Measurements from ENCODE around the gene ELP5.

The ELP5 gene

DNA sequence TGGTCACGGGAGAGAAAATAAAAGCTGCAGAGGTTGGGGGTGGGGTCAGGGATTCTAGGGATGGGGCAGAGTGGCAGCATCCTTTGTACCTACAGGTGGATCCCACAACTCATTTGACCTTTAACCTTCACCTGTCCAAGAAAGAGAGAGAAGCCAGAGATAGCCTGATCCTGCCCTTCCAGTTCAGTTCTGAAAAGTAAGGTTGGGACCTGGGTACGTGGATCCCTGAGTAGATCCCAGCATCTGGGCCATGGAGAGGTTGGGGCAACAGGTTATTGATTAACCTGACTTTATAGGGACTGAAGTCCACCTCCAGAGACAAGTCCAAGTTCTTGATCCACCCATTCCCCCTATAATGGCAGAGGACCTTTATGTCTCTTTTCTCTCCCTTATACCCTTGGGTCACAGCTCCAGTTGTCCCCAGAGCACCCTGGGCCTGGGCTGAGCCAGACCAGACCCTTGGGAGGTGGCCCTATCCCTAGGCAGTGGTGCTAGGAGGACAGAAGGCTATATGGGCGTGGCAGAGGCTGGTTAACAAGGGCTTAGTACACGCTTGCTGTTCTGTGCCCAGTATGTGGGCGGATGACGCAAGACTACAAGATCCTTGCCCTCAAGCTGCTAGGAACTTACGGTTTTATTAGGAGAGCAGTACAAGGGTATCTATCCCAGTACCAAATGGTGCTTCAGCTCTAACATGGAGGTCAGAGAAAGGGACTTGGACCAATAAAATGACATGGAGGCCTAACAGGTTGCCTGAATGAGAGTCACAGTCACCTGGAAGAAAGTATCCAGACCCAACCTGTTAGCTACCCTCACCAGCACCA lies 6.9 kb downstream of the ELP5 start:
- DNase-seq, result peak; percentile 37

DNA sequence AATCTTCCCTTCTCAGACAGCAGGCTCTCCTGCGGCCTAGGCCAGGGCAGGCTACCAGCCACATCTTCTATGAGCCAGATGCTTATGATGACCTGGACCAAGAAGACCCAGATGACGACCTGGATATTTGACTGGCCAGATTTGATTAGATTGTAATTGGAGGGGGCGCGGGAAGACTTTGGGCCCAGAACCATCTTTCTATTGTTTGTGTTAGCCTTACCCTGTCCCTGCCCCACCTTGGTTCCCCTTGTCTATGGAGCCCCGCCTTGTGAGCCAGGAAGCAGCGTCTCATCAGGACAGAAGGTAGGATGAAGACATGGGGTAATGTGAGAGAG lies 7.5 kb downstream of the ELP5 start:
- no peak for DNase-seq

DNA sequence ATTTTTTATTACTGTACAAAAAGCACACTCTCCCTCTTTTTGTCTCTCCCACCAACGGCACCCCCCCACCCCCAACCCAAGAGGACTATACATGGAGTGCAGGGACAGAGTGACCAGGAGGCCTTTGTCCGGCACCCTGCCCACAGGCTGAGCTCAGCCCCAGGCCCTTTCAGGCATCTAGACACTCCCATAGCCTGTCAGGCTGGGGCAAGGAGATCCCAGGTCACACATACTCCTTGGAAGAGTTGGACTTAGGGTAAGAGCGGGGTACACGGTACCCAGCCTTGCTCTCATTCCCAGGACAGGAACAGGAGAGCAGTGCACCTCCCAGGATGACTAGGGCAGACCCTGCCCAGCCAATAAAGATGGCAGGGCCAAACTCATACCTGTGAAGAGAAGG lies 8.1 kb downstream of the ELP5 start:
- DNase-seq, result no peak

DNA sequence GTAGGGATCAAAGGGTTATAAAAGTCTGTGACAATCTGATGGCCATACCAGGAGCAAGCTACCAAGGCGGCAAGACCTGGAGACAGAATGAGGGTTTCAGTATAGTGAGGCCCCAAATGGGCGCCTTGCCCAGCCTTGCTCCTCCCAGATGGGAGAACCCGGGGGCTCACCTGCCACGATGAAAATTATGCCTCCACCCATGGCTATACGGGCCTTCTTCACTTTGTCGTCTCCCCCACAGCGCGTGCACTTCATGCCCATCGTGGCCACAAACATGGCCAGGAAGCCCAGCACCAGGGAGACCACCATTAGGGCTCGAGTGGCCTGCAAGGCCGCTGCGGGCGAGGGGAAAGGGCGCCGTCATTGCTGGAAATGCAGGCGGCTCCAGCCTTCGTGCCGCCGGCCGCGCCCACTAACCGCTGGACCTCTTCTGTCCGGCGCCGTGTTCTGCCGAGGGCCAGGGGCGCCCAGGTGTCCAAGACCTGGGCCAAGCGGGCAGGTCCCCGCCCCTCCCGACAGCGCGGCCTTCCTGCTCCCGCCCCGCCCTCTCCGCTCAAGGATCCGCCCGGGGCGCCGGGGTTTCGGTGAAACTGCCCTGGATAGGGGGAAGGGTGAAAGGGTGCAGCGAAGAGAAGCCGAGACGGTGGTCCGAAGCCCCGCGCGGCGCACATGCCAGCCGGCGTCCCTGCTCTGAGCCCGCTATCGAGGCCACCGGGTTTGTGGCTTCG lies 8.8 kb downstream of the ELP5 start:
- DNase-seq, result no peak

DNA sequence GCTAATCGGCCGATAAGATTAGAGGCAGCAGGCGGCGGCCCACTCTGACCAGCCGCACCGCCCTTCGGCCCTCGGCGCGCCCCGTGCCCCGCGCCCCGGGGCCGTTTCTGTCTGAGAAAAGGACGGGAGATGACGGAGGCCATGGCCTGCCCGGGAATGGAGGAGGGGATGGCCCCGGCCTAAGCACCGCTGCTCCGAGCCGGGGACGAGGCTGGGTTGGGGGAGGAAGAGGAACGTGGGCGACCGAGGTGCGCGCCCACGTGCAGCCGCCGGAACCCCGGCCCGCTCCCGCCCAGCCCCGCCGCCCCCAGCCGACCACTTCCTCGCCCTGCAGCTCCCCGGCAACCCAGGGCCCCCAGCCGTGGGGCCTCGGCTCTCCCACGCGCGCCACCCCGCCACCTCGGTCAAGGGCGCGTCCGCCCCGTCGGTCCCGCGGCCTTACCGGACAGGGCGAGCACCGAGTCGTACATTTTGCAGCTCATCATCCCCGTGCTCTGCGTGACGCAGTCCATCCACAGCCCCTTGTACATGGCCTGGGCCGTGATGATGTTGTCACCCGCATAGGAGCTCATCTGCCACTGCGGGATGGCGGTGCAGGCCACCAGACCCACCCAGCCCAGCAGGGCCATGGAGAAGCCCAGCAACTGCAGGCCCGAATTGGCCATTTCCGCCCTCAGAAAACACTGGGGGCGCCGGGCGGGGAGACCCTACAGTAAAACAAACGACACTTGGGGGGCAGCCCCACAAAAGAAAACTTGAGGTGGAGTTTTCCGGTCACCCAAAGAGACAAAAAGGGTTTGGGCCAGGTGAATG lies 9.6 kb downstream of the ELP5 start:
- DNase-seq, result no peak

DNA sequence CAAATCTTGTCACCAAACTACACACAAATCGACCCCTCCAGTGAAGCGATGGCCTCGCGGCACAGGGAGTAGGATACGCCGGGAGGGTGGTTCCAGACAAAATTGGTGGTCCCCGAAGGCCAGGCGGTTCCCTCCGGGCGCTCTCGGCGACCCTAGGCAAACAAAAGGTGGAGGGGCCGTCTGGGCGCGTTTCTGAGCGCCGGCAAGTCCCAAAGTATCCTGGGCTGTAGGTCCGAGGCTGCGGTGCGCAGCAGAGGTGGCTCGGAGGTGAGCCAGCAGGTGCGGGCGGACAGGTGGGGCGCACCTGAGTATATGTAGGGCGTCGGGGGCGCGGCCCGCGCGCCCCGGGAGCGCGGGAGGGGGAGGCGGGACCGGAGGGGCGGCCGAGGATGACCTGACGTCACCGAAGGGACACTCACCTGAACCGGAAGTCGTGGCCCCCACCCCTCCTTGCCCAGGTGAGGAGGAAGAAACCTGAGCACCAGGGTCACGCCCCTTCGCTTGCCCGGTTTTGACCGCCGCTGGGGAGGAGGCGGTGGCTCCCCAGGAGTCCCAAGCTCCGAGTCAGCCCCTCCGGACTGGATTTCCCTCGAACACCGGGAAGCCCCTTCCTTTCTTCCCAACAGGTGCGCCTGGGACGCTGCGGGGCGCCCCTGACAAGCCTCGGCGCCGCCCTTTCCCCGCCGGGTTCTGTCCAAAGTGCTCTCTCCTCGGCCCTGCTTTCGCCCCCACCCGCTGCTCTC lies 10.3 kb downstream of the ELP5 start, which contains the start of gene CLDN7:
CLDN7 (minus strand) TSS at position 287 of the 743 bp plus-strand sequence. CDS start 435 bp downstream, outside the sequence.
- DNase-seq, result no peak

DNA sequence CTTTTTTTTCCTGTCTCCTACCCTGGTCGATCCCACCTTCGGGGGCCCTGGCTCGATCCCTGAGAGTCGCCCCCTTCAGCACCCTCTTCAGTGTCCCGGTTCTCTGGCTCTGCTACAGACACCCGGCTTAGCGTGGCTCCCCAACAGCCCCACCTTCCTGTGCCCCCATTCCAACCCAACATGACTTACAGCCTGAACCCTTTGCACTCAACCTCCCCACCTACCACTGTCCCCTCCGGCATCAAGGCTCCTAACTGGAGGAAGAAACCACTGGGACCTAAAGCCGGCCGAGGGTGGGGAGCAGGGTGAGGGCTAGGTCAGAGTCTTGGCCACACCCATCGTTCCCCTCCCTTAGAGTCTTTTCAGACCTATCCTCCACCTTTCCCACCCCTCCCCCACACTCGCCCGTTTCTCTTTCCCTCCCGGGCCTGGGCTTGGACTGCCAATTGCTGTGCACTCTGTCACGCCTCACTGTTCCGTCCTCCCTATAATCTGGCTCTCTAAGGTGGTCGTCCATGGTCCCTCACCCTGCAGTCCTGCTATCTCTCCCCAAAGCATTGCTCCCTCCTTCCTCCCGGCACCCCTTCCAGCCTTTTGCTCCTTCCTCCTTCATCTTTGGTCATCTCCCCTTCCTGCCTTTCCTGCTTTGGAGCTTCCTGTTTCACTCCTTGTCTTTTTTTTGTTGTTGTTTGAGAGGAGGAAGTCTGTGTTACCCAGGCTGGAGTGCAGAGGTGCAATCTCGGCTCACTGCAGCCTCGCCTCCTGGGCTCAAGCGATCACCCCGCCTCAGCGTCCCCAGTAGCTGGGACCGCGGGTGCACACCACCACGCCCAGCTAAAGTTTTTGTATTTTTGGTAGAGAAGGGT lies 11.2 kb downstream of the ELP5 start:
- no peak for DNase-seq

DNA sequence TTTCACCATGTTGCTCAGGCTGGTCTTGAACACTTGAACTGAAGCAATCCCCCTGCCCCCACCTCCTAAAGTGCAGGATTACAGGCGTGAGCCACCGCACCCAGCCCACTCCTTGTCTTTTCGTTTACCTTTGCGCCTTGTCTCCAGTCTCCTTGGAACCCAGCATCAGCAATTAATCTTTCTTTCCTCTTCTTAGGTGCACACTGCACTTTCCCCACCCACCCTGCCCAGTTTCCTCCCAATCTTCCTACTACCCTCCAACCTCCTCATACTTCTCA lies 11.7 kb downstream of the ELP5 start:
- no peak for DNase-seq

DNA sequence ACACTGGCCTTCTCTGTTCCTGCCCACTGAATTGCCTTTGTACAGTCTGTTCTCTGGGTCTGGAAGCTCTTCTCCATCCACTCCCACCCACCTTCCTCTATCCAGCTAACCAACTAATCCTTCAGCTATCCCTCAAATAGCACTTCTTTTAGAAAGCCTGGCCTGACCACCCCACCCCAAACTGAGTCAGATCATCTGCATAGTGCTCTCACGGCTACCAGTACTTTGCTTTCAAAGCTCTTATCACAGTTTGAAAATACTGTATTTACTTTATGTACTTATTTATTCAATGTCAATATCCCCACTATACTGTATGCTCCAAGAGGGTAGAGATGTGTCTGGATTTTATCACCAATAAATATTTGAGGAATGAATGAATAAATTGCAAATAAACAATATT lies 14.8 kb downstream of the ELP5 start:
- peak; percentile 26 for DNase-seq

DNA sequence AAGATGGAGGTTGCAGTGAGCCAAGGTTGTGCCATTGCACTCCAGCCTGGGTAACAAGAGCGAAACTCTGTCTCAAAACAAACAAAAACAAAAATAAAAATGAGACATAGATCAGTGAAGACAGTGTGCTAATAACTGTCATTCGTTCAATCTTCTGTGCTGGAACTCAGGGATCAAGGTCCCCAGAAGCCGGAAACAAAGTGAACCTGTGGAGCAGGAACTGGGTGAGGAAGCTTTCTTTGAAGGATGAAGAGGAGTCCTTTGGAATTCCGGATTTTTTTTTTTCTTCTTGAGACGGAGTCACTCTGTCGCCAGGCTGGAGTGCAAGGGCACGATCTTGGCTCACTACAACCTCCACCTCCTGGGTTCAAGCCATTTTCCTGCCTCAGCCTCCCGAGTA lies 27.4 kb downstream of the ELP5 start:
- DNase-seq, result no peak

DNA sequence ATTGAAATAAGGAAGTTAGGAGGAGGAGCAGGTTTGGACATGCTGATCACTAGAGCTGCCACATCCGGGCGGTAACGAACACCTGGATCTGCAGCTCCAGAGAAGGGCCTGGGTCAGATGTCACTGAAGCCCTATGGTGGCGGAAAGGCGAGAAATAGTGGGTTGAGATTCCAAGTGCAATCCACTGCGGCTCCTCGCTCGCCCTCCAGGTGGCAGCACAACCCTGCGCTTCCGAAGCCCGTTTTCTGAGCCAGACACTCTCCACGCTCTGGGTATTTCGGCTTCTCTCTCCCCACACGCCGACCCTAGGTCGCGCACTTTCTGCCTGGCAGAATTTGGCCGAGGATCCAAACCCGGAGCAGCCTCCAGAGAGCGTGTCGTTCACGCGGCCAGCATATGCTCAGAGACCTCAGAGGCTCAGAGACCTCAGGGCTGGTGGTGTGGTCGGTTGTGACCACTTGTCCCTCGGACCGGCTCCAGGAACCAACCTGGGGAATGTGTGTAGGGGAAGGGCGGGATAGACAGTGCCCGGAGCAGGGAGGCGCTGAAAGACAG lies 28.6 kb downstream of the ELP5 start:
- peak; percentile 71 for DNase-seq

DNA sequence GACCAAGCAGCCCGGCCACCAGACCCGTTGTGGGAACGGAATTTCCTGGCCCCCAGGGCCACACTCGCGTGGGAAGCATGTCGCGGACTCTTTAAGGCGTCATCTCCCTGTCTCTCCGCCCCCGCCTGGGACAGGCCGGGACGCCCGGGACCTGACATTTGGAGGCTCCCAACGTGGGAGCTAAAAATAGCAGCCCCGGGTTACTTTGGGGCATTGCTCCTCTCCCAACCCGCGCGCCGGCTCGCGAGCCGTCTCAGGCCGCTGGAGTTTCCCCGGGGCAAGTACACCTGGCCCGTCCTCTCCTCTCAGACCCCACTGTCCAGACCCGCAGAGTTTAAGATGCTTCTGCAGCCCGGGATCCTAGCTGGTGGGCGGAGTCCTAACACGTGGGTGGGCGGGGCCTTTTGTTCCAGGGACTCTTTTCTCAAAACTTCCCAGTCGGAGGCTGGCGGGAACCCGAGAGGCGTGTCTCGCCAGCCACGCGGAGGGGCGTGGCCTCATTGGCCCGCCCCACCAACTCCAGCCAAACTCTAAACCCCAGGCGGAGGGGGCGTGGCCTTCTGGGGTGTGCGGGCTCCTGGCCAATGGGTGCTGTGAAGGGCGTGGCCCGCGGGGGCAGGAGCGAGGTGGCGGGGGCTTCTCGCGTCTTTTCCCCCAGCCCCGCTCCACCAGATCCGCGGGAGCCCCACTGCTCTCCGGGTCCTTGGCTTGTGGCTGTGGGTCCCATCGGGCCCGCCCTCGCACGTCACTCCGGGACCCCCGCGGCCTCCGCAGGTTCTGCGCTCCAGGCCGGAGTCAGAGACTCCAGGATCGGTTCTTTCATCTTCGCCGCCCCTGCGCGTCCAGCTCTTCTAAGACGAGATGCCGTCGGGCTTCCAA lies 29.3 kb downstream of the ELP5 start, which contains the start of gene SLC2A4:
SLC2A4 (plus strand) TSS at position 645 of the 879 bp plus-strand sequence; CDS start at position 862, 217 bp downstream.
- DNase-seq, result peak; percentile 90

DNA sequence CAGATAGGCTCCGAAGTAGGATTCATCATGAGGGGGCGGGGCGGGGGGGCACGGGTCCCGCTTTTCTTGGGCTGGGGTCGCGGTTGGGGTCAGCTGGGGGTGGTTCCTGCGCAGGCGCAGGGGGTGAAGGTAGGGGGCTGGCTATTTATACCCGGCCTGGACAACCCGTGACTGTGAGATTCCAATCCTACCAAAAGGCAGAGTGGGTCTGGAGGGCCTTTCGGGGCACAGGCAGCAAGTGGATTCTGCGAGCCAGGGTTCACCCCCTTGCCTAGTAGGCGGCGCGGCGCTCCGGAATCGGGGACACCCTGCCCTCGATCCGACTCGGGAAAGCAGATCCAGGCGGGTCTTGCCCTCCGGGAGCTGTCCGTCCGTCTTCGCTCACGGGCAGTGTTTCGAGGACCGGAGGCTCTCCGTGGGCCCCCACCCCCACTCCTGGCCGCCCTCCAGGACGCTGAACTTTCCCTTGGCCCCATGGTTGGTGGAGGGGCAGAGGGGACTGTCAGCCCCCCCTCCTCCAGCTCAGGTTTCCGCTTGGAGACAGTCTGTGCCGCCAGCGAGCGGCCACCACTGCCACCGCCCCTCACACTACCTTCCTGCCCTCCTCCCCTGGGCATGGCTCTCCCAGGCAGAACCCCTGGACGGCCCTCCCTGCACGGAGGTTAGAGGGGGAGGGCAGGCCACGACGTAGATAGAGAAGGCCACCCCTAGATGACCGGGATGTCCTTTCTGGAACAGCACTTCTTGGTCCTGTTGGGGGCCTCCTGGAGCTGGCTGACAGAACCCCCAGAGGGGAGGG lies 30.1 kb downstream of the ELP5 start:
- no peak for DNase-seq

DNA sequence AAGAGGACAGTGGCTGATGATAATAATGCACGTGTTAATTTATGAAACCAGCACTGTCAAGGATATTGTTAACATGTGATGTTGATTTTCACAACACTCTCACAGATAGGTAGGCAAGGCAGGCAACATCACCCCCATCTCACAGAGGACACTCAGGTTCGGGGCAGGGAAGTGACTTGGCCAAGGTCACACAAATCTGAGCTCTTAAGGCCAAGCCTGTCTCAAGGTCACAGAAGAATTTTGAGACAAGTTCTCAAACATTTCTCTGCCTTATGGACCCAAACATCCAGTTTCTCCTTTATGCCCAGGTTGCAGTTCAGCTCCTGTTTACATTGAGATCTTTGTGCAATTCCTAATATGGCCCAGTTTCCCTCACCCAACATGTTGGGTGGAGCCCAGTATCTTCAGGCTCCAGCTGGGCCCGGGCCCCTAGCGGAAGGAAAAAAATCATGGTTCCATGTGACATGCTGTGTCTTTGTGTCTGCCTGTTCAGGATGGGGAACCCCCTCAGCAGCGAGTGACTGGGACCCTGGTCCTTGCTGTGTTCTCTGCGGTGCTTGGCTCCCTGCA lies 30.8 kb downstream of the ELP5 start:
- DNase-seq, result peak; percentile 29

DNA sequence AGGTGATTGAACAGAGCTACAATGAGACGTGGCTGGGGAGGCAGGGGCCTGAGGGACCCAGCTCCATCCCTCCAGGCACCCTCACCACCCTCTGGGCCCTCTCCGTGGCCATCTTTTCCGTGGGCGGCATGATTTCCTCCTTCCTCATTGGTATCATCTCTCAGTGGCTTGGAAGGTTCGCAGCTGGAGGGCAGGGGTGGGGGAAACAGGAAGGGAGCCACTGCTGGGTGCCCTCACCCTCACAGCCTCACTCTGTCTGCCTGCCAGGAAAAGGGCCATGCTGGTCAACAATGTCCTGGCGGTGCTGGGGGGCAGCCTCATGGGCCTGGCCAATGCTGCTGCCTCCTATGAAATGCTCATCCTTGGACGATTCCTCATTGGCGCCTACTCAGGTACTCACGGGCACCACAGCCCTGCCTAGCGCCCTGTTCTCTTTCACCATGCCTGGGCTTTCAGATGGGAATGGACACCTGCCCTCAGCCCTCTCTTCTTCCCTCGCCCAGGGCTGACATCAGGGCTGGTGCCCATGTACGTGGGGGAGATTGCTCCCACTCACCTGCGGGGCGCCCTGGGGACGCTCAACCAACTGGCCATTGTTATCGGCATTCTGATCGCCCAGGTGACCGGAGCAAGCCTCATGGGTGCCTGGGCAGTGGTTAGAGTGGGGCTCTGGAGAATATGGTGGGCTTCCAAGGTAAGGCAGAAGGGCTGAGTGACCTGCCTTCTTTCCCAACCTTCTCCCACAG lies 31.6 kb downstream of the ELP5 start:
- DNase-seq, result no peak

DNA sequence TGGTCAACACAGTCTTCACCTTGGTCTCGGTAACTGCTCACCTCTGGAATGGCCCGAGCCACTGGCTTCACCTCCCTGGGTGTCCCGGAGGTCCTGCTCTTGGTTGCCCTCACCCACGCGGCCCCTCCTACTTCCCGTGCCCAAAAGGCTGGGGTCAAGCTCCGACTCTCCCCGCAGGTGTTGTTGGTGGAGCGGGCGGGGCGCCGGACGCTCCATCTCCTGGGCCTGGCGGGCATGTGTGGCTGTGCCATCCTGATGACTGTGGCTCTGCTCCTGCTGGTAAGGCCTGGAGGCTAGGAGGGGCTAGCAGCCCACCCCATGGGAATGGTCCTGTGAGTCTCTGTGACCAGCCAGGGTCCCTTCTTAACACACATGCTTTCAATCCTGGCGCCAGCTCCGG lies 32.9 kb downstream of the ELP5 start:
- DNase-seq, result no peak

DNA sequence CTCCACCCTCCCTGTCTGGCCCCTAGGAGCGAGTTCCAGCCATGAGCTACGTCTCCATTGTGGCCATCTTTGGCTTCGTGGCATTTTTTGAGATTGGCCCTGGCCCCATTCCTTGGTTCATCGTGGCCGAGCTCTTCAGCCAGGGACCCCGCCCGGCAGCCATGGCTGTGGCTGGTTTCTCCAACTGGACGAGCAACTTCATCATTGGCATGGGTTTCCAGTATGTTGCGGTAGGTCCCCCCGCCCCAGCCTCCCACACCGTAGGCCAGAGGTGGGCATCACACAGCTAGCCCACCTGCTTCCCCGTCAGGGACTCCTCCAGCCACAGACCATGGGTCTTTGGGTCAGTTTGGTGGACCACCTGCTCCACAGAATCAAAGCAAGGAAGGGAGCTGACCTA lies 33.7 kb downstream of the ELP5 start:
- no peak for DNase-seq

DNA sequence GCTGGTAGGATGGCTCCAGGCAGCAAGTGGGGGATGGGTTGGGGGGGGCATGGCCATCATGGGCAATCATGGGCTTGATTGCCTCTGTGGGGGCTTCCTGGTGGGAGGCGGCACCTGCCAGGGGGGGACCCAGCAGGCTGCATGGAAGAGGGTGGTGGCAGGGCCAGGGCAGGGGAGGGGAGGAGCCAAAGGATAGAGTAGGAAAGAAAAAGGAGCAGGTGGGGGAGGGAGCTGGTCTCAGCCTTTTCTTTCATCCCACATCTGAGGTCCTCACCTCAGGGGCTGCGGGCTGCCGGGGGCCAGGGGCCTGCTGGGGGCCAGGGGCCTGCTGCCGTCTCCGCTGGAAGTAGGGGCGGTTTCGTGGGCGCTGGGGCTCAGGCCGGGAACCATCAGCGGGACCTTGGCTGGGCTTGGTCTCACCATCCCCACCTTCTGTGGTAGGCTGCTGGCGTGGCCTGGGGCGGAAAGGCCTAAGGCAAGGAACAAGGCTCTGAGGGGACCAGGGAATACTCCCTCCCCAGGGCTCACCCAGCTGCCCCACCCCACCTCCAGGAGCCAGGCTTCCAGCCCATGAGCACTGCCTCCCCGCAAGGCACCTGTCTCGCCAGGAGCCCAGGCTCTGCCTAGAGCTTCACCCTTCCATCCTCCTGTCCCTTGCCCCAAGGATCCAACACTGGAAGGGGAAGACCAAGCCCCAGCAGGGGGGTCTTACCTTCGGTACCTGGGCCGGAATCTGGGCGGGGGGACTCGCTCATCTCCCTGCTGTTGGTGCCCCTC lies 37.4 kb downstream of the ELP5 start:
- DNase-seq, result no peak
